Gastroesophageal sphincter (tissue), 3 donors: ENCODE data around the gene ZNF691.

ENCODE experiments used
- EP300 ChIP-seq: sonication (generic); formaldehyde crosslinking; IDR thresholded peaks from one replicate; pipeline ENCODE4 v1.6.1; 2017; ENCODE audit warnings: antibody characterized with exemption, mild to moderate bottlenecking
- POLR2A ChIP-seq, 2 donors: fragments of 450-650 bp; IDR thresholded peaks; one replicate each; pipeline ENCODE4 v1.6.1; 2017; ENCODE audit warnings: antibody characterized with exemption in 2 of 2, mild to moderate bottlenecking in 2 of 2, moderate library complexity in 1 of 2
- TF ChIP-seq, protein P1 (sequence below), 4 experiments: fragments of 200-600 bp in 2 of 4; fragments of 450-650 bp in 2 of 4; sonication (generic) in 1 of 4; IDR thresholded peaks; one replicate each; pipeline ENCODE4 v1.5.1; 2017 to 2019; ENCODE audit warnings: antibody characterized with exemption in 4 of 4, mild to moderate bottlenecking in 2 of 4, moderate library complexity in 2 of 4

- TF ChIP-seq EP300 (no peak), POLR2A (IDR thresholded peaks at IDR 0.05) (no peak)
- TF ChIP-seq, protein P1, sequence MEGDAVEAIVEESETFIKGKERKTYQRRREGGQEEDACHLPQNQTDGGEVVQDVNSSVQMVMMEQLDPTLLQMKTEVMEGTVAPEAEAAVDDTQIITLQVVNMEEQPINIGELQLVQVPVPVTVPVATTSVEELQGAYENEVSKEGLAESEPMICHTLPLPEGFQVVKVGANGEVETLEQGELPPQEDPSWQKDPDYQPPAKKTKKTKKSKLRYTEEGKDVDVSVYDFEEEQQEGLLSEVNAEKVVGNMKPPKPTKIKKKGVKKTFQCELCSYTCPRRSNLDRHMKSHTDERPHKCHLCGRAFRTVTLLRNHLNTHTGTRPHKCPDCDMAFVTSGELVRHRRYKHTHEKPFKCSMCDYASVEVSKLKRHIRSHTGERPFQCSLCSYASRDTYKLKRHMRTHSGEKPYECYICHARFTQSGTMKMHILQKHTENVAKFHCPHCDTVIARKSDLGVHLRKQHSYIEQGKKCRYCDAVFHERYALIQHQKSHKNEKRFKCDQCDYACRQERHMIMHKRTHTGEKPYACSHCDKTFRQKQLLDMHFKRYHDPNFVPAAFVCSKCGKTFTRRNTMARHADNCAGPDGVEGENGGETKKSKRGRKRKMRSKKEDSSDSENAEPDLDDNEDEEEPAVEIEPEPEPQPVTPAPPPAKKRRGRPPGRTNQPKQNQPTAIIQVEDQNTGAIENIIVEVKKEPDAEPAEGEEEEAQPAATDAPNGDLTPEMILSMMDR (IDR thresholded peaks at IDR 0.05), result no peak
Observed at GRCh38 chr1:42821690-42822089, 24.7 kb upstream of the ZNF691 start.
